ENCODE data around the gene BRINP3.

GRCh38 chr1:190262538-190262937 is 215.1 kb downstream of the BRINP3 start:
- TF ChIP-seq CTCF (IDR thresholded peaks at IDR 0.05) (no peak), POLR2A (IDR thresholded peaks at IDR 0.05) (no peak), POLR2AphosphoS5 (IDR thresholded peaks at IDR 0.05) (no peak)

Measured in upper lobe of left lung (tissue), 4 donors.